ENCODE data around the gene AREL1.

DNA sequence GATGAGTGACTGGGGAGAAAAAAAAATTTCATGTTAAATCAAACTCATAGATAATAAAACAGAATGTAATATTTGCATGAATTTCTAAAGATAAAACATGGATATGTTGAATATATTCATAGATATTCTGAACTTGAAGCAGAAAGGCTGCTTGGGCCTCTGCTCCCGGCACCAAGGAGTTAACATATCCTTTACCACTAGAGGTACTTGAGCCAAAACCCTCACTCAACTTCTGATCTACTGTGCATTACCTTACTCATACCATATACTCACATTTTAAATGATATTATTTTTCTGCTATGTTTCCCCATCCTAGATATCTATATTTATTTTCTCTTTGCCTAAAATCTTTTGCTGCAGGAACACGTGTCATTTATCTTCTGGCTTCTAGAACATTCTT, 14.9 kb downstream of the AREL1 start:
- TF ChIP-seq, protein P1, sequence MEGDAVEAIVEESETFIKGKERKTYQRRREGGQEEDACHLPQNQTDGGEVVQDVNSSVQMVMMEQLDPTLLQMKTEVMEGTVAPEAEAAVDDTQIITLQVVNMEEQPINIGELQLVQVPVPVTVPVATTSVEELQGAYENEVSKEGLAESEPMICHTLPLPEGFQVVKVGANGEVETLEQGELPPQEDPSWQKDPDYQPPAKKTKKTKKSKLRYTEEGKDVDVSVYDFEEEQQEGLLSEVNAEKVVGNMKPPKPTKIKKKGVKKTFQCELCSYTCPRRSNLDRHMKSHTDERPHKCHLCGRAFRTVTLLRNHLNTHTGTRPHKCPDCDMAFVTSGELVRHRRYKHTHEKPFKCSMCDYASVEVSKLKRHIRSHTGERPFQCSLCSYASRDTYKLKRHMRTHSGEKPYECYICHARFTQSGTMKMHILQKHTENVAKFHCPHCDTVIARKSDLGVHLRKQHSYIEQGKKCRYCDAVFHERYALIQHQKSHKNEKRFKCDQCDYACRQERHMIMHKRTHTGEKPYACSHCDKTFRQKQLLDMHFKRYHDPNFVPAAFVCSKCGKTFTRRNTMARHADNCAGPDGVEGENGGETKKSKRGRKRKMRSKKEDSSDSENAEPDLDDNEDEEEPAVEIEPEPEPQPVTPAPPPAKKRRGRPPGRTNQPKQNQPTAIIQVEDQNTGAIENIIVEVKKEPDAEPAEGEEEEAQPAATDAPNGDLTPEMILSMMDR (tag by site-specific recombination; IDR thresholded peaks at IDR 0.05): no peak
- TF ChIP-seq ZNF785 (tag by site-specific recombination; IDR thresholded peaks at IDR 0.05) (no peak), ZSCAN30 (tag by site-specific recombination; IDR thresholded peaks at IDR 0.05) (no peak), SCRT1 (tag by site-specific recombination; IDR thresholded peaks at IDR 0.05; ENCODE audit: borderline replicate concordance) (no peak), GLI4 (tag by site-specific recombination; IDR thresholded peaks at IDR 0.05) (no peak), ZNF621 (tag by site-specific recombination; IDR thresholded peaks at IDR 0.05) (no peak), YY1 (tag by site-specific recombination; IDR thresholded peaks at IDR 0.05) (no peak), ZNF2 (tag by site-specific recombination; IDR thresholded peaks at IDR 0.05) (no peak)
- TF ChIP-seq, protein P2, sequence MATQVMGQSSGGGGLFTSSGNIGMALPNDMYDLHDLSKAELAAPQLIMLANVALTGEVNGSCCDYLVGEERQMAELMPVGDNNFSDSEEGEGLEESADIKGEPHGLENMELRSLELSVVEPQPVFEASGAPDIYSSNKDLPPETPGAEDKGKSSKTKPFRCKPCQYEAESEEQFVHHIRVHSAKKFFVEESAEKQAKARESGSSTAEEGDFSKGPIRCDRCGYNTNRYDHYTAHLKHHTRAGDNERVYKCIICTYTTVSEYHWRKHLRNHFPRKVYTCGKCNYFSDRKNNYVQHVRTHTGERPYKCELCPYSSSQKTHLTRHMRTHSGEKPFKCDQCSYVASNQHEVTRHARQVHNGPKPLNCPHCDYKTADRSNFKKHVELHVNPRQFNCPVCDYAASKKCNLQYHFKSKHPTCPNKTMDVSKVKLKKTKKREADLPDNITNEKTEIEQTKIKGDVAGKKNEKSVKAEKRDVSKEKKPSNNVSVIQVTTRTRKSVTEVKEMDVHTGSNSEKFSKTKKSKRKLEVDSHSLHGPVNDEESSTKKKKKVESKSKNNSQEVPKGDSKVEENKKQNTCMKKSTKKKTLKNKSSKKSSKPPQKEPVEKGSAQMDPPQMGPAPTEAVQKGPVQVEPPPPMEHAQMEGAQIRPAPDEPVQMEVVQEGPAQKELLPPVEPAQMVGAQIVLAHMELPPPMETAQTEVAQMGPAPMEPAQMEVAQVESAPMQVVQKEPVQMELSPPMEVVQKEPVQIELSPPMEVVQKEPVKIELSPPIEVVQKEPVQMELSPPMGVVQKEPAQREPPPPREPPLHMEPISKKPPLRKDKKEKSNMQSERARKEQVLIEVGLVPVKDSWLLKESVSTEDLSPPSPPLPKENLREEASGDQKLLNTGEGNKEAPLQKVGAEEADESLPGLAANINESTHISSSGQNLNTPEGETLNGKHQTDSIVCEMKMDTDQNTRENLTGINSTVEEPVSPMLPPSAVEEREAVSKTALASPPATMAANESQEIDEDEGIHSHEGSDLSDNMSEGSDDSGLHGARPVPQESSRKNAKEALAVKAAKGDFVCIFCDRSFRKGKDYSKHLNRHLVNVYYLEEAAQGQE (tag by site-specific recombination; IDR thresholded peaks at IDR 0.05): no peak
- TF ChIP-seq, protein P3, sequence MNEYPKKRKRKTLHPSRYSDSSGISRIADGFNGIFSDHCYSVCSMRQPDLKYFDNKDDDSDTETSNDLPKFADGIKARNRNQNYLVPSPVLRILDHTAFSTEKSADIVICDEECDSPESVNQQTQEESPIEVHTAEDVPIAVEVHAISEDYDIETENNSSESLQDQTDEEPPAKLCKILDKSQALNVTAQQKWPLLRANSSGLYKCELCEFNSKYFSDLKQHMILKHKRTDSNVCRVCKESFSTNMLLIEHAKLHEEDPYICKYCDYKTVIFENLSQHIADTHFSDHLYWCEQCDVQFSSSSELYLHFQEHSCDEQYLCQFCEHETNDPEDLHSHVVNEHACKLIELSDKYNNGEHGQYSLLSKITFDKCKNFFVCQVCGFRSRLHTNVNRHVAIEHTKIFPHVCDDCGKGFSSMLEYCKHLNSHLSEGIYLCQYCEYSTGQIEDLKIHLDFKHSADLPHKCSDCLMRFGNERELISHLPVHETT (tag by site-specific recombination; IDR thresholded peaks at IDR 0.05): no peak
- TF ChIP-seq, protein P4, sequence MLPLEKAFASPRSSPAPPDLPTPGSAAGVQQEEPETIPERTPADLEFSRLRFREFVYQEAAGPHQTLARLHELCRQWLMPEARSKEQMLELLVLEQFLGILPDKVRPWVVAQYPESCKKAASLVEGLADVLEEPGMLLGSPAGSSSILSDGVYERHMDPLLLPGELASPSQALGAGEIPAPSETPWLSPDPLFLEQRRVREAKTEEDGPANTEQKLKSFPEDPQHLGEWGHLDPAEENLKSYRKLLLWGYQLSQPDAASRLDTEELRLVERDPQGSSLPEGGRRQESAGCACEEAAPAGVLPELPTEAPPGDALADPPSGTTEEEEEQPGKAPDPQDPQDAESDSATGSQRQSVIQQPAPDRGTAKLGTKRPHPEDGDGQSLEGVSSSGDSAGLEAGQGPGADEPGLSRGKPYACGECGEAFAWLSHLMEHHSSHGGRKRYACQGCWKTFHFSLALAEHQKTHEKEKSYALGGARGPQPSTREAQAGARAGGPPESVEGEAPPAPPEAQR (tag by site-specific recombination; IDR thresholded peaks at IDR 0.05): no peak
- TF ChIP-seq, protein P5, sequence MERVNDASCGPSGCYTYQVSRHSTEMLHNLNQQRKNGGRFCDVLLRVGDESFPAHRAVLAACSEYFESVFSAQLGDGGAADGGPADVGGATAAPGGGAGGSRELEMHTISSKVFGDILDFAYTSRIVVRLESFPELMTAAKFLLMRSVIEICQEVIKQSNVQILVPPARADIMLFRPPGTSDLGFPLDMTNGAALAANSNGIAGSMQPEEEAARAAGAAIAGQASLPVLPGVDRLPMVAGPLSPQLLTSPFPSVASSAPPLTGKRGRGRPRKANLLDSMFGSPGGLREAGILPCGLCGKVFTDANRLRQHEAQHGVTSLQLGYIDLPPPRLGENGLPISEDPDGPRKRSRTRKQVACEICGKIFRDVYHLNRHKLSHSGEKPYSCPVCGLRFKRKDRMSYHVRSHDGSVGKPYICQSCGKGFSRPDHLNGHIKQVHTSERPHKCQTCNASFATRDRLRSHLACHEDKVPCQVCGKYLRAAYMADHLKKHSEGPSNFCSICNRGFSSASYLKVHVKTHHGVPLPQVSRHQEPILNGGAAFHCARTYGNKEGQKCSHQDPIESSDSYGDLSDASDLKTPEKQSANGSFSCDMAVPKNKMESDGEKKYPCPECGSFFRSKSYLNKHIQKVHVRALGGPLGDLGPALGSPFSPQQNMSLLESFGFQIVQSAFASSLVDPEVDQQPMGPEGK (tag by site-specific recombination; IDR thresholded peaks at IDR 0.05): no peak
- TF ChIP-seq, protein P6, sequence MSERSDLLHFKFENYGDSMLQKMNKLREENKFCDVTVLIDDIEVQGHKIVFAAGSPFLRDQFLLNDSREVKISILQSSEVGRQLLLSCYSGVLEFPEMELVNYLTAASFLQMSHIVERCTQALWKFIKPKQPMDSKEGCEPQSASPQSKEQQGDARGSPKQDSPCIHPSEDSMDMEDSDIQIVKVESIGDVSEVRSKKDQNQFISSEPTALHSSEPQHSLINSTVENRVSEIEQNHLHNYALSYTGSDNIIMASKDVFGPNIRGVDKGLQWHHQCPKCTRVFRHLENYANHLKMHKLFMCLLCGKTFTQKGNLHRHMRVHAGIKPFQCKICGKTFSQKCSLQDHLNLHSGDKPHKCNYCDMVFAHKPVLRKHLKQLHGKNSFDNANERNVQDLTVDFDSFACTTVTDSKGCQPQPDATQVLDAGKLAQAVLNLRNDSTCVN (tag by site-specific recombination; optimal IDR thresholded peaks at IDR 0.05): no peak
